WERI-Rb-1 (cell line): ENCODE results near the gene LRRC4C.
"Not testable (repeated sequence)": the region's sequence is repeated elsewhere in the genome, so short reads cannot be mapped to it uniquely, and the experiment has no call there.

Experiments used
- DNase-seq: peaks from one replicate; pipeline ENCODE4 v3.0.0-alpha.2; 2020
- H3K27ac ChIP-seq: fragments of 250-450 bp; sonication (Bioruptor Pico); 2 replicates; pipeline ENCODE4 v1.5.1; 2020; ENCODE audit warnings: mild to moderate bottlenecking, moderate library complexity
- H3K27me3 ChIP-seq: fragments of 250-450 bp; sonication (Bioruptor Pico); 2 replicates; pipeline ENCODE4 v1.5.1; 2021; ENCODE audit warnings: mild to moderate bottlenecking, low read depth, moderate library complexity; ENCODE audit not compliant: insufficient read depth, severe bottlenecking
- H3K36me3 ChIP-seq: fragments of 250-450 bp; sonication (Bioruptor Pico); 2 replicates; pipeline ENCODE4 v1.5.1; 2020; ENCODE audit warnings: mild to moderate bottlenecking, moderate library complexity
- H3K4me3 ChIP-seq: 2 replicates; pipeline ENCODE4 v1.5.1; 2011; ENCODE audit warnings: low read depth, mild to moderate bottlenecking, control low read depth, low read length
- H3K9me3 ChIP-seq: fragments of 250-450 bp; sonication (Bioruptor Pico); 2 replicates; pipeline ENCODE4 v1.5.1; 2021; ENCODE audit warnings: mild to moderate bottlenecking, moderate library complexity; ENCODE audit not compliant: severe bottlenecking
- TF ChIP-seq, protein P1 (sequence below): IDR thresholded peaks from 2 replicates; pipeline ENCODE4 v1.5.1; 2011; ENCODE audit warnings: low read depth, mild to moderate bottlenecking, control low read depth, inconsistent platforms, low read length

LRRC4C gene

DNA sequence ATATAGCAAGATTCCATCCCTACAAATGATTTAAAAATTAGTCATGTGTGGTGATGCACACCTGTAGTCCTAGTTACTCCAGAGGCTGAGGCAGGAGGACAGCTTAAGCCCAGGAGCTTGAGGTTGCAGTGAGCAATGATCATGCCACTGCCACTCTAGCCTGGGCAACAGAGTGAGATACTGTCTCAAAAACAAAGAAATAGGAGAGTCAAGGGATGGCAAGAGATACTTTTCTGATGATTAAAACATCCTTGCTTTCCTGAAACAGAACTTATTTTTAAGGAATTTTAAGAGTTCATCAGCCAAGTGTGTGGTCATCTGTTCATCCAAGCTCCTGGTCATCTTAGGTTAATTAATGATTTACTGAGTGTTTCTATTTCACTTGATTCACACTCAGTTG, 1252.0 kb downstream of the LRRC4C start:
- DNase-seq = no peak
- TF ChIP-seq, protein P1, sequence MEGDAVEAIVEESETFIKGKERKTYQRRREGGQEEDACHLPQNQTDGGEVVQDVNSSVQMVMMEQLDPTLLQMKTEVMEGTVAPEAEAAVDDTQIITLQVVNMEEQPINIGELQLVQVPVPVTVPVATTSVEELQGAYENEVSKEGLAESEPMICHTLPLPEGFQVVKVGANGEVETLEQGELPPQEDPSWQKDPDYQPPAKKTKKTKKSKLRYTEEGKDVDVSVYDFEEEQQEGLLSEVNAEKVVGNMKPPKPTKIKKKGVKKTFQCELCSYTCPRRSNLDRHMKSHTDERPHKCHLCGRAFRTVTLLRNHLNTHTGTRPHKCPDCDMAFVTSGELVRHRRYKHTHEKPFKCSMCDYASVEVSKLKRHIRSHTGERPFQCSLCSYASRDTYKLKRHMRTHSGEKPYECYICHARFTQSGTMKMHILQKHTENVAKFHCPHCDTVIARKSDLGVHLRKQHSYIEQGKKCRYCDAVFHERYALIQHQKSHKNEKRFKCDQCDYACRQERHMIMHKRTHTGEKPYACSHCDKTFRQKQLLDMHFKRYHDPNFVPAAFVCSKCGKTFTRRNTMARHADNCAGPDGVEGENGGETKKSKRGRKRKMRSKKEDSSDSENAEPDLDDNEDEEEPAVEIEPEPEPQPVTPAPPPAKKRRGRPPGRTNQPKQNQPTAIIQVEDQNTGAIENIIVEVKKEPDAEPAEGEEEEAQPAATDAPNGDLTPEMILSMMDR = no peak
- peaks cover 42% of the 10 kb centered on the region for H3K27me3 ChIP-seq

DNA sequence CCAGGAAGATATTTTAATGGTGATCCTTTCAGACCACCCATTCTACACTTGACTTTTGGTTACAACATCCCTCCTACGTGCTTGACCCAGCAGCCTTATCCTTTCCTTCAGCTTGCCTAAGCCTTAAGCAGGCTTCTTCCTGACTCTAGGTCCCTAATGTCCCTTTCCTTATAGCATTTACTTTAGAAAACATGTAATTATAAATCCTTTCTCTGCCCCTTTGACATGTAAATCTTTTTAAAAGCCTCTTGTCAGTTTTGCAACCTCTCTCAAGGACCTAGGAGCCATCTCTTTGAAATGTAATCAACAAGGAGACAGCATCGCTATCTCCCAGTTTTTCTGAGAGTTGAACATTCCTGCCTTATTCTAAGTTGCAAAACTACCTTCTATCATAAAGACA, 1255.2 kb downstream of the LRRC4C start:
- Histone ChIP-seq H3K27me3 (peaks cover 32% of the 10 kb centered on the region), H3K36me3 (no peaks in the 10 kb centered on the region), H3K4me3 (no peak overlapping the region), H3K9me3 (no peaks in the 10 kb centered on the region), H3K27ac (no peak overlapping the region)
- TF ChIP-seq, protein P1 = no peak
- no peak for DNase-seq

More for the DNA sequence above, 1252.0 kb downstream of the LRRC4C start:
- H3K9me3 ChIP-seq = no peaks in the 10 kb centered on the region
- no peak overlapping the region for H3K27ac ChIP-seq
- no peaks in the 10 kb centered on the region for H3K36me3 ChIP-seq
- no peak overlapping the region for H3K4me3 ChIP-seq

GRCh38 chr11:40203606-40204005, 1255.8 kb downstream of the LRRC4C start:
- Histone ChIP-seq H3K4me3 (no peak overlapping the region), H3K27me3 (peaks cover 33% of the 10 kb centered on the region), H3K9me3 (no peaks in the 10 kb centered on the region), H3K36me3 (no peaks in the 10 kb centered on the region), H3K27ac (no peak overlapping the region)
- no peak for DNase-seq
- TF ChIP-seq, protein P1 = no peak

DNA sequence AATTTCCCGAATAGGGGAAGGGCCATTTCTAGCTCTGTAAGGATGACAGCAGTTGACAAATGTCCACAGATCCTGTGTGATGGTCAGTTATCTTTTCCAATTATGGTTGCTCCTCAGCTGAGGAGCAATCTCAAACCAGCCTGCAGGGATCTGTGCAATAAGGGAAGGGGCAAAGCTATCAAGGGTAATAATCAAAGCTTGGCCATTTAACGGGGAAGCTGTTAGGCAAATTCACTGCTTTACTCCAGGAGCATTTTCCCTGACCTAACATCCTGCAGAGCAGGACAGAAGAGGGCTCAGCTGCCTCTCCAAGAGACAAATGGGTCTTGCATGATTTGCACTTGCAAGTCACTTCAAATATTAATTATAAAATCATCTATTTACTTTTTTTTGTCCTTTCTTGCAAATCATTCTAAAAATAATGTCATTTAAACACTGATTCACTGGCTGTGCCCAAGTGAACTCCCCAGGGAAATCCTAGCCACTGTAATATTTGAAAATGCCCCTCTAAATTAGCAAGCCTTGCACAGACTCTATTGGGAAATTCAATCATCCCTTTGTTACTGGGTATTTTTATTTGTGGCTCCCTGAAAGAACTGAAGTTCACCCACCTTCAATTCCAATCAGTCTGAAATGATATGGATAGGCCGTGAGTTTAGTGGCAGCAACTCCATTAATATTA, 1256.7 kb downstream of the LRRC4C start:
- TF ChIP-seq, protein P1 = no peak
- no peaks in the 10 kb centered on the region for H3K36me3 ChIP-seq
- peaks cover 32% of the 10 kb centered on the region for H3K27me3 ChIP-seq
- DNase-seq = no peak
- no peak overlapping the region for H3K4me3 ChIP-seq
- no peak overlapping the region for H3K27ac ChIP-seq
- H3K9me3 ChIP-seq = no peaks in the 10 kb centered on the region

DNA sequence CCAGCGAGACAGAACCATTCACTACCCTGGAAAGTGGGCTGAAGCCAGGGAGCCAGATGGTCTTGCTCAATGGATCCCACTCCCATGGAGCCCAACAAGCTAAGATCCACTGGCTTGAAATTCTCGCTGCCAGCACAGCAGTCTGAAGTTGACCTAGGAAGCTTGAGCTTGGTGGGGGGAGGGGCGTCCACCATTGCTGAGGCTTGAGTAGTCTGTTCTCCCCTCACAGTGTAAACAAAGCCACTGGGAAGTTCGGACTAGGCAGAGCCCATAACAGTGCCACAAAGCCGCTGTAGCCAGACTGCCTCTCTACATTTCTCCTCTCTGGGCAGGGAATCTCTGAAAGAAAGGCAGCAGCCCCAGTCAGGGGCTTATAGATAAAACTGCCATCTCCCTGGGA, 1266.9 kb downstream of the LRRC4C start:
- H3K4me3 ChIP-seq, H3K9me3 ChIP-seq, H3K36me3 ChIP-seq, H3K27ac ChIP-seq, DNase-seq: not testable (repeated sequence)
- H3K27me3 ChIP-seq = peaks cover 32% of the 10 kb centered on the region

- no peak overlapping the region for H3K27ac ChIP-seq
- no peaks in the 10 kb centered on the region for H3K9me3 ChIP-seq
- no peak overlapping the region for H3K4me3 ChIP-seq
- no peaks in the 10 kb centered on the region for H3K36me3 ChIP-seq
- TF ChIP-seq, protein P1 = no peak
- H3K27me3 ChIP-seq = peaks cover 30% of the 10 kb centered on the region
- DNase-seq = no peak
Observed at GRCh38 chr11:40190294-40190693, 1269.2 kb downstream of the LRRC4C start.
